Stimulated activated CD4-positive, alpha-beta T cell treated with anti-CD3 and anti-CD28 coated beads, Interleukin-2, amount 100 ng/mL, for 4 hours (primary cell): ENCODE results near the gene KIAA0408.

Source experiments
- DNase-seq: peaks from one replicate; pipeline ENCODE4 v3.0.0-alpha.2; 2020; ENCODE audit warnings: low read depth

Gene KIAA0408

GRCh38 chr6:127459231-127459641 lies at the start of gene KIAA0408:
TSS of gene KIAA0408 (minus strand) at chr6:127459389. CDS start at chr6:127453981, 5,408 bp downstream.
- DNase-seq: no peak

- DNase-seq: no peak
Observed at GRCh38 chr6:127506894-127507293, 47.7 kb upstream of the KIAA0408 start.

DNA sequence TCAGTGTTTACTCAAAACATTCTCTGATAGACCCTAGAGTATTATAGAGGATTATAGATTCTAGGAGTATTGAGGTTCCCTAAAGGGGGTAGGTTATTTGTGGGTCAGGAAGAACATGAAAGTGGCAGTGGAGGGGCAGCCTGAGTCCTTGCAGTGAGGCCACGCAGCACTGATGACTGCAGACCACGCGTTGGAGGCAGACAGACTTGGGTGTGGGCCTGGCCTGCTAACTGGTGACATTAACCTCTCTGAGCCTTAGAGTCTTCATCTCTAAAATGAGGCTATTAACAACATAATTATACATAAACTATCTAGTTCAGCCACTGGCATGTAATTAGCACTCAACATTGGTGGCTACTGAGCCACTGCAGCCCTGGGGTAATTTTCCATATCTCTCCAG lies 43.8 kb upstream of the KIAA0408 start:
- DNase-seq: no peak

- no peak for DNase-seq
Observed at GRCh38 chr6:127497410-127497809, 38.2 kb upstream of the KIAA0408 start.

DNA sequence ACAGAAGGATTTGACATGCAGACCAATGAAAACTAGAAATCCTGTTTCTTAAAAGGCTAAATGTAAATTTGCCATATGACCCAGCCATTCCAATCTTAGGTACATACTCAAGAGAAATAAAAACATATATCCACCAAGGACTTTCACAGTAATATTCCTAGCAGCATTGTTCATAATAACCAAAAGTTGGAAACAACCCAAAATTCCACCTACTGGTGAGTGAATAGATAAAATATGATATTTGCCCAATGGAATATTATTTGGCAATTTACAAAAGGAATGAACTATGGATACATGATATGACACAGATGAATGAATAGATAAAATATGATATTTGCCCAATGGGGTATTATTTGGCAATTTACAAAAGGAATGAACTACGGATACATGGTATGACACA lies 37.3 kb upstream of the KIAA0408 start:
- no peak for DNase-seq

DNA sequence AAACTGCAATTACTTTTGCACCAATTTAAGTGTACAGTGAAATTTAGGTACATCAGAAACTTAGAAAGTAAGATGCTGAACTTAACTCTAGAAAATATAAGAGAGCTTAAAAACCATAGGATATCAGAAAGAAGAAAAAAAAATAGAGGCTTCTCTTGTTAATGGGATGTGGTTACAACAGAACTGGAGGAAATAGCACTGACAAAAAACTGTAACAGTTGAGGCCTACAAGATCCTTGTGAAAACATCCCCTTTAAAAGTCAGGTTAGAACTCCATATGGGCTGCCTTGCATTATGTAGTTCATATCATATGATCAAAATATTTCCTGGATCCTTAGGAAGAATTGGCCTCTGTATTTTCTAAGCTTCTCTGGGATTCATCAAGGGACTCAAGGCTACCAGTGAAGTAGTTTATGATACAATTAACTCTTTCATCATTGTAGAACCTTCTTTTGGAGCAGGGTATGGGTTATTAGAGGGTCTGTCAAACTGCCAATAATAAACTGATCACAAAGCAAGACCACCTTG lies 35.1 kb upstream of the KIAA0408 start:
- DNase-seq: no peak

DNA sequence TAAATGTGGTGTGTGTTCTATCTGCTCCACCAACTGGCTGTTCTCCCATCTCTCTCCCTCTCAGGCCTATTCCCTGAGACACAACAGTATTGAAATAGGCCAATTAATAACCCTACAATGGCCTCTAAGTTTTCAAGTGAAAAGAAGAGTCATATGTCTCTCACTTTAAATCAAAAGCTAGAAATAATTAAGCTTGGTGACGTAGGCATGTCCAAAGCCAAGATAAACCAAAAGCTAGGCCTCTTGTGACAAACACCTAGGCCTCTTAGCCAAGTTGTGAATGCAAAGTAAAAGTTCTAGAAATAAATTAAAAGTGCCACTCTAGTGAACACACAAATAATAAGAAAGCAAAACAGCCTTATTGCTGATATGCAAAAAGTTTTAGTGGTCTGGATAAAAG lies 30.1 kb upstream of the KIAA0408 start:
- no peak for DNase-seq

DNA sequence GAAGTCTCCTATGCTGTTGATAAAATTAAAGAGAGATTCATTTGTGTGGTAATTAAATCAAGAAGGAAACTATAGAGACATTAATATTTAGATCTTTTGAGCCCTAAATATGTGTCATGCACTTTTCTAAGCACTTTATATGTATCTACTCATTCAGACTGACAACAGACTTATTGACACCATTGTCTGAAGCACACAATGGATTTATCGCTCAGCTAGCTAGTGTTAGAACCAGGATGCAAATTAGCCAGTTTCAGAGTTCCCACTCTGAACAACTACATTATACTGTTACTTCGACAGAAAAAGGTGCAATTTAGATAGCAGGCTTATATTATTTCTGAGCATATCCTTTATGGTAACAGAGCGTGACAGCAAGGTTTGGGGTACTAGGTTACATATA lies 27.7 kb upstream of the KIAA0408 start:
- no peak for DNase-seq

DNA sequence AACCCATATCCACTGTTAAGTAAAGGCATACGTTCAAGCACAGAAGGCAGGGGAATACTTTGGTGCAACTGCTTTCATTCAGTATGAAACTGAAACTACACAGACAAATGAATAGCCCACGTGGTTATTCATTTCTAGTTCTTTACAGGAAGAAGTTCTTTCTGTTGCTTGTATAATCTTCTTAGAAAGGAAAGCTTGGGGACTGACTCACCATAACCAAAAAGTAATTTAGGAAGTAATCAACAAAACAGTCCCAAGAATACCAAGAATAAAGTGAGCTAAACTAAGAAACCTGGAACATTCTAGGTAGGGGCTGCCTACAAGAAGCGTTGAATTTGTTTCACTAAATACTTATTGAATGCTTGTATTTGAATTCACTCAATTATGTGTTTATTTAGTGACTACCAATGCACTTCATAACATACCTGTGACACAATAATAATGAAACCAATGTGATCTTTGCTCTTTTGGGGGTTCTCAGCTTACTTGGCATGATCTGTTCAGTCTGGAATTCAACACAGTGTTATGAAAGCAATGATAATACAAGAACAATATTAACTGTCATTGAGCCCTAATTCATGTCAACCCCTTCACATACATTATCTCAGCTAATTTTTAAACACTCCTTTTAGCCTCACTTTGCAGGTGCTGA lies 25.1 kb upstream of the KIAA0408 start:
- peak; percentile 10 for DNase-seq

DNA sequence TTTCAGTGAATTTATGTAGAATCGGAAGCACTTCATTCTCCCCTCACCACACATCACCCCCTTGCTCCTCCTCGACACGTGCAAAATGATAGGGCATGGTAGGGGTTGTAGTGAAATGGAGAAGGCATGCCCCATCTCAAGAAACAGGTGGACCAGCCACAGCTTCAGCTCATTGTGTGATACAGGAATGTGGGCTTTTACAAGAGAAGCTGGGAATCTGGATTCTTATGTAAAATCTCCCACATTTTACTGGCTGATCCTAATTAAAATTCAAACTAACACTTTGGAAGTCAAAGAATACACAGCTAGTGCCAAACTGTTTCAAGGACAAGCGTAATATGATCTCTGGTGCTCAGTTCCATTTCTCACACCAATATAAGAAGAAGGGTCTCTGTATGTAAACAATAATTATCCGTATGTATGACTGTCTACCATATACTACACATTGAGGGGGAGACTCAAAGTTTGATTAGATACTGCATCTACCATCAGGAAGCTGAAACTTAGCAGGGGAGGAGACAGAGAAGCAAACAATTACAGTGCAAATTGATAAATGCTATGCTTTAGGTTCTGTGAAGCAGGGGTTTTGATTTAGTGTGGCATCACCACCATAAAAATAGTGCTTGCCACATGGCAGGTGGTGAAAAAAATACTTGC lies 24.3 kb upstream of the KIAA0408 start:
- DNase-seq: no peak

DNA sequence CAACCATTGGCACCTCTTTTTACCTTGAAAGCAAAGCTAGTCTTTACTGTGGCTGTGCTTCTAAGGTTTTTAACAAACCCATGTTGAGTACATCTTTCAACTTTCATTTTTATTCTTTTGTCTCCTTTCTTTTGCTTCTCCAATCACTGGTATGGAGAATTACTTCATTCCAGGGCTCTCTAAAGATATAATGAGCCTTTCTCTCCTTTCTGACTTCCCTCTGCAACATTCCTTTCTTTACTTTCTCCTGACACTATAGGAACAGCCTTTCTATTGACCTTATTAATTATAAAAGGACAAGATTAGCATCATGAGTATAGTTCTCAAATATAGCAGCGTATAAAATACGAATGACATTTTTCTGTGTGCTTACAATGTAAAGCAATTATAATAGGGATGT lies 23.1 kb upstream of the KIAA0408 start:
- no peak for DNase-seq

DNA sequence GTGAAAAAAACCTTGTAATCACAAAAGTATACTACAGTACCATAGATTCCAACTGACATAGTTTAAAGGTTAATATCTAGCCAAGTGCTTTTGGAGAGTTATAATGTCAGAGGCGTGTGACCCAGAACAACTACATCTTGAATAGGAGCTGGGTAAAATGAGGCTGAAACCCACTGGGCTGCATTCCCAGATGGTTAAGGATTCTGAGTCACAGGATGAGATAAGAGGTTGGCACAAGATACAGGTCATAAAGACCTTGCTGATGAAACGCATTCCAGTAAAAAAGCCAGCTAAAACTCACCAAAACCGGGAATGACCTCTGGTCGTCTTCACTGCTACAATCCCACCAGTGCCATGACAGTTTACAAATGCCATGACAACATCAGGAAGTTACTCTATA lies 22.4 kb upstream of the KIAA0408 start:
- DNase-seq: no peak

GRCh38 chr6:127481111-127481510 lies 21.9 kb upstream of the KIAA0408 start:
- DNase-seq: no peak

- DNase-seq: no peak
Observed at GRCh38 chr6:127477658-127478057, 18.5 kb upstream of the KIAA0408 start.

DNA sequence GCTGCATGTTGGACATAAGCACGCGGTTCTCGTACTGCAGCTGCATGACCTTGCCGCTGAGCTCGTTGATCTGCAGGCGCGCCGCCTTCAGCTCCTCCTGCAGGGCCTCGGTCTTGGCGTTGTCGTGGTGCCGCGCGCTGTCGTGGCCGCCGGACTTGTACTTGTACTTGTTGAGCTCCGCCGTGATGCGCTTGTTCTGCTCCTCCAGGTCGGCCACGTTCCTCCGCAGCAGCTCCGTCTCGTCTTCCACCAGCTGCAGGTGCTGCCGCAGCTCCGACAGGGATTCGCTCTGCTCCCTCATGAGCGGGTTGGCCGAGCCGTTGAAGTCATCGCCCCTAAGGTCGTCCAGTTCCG lies 16.6 kb upstream of the KIAA0408 start:
- no peak for DNase-seq

DNA sequence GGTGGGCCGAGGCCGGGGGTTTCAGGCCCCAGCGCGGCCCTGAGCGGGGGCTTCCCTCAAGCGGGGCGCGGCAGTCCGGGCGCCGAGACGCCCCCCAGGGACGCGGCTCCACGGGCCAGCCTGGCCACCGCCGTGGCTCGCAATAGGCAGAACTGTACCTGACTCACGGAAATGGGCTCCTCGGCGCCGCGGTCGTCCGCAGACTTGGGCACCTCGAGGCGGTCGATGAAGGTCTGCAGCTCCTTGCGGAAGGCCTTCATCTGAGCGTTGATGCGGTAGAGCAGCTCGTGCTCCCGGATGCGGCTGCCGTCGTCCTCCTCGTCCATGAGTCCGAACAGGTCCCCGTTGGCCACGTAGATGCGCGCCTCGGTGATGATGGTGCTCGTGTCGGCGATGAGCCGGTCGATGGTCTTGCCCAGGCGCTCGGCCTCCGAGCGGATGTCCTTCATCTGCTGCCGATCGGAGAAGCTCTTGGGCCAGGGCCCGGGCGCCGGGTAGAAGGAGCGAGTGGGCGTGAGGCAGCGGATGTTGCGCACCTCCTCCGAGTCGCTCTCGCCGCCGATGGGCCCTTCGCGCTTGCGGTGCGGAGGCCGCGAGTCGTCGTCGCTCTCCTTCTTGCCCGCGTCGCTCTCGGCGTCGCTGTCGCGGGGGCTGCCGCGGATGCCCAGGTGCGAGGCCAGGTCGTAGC lies 16.1 kb upstream of the KIAA0408 start:
- DNase-seq: no peak

DNA sequence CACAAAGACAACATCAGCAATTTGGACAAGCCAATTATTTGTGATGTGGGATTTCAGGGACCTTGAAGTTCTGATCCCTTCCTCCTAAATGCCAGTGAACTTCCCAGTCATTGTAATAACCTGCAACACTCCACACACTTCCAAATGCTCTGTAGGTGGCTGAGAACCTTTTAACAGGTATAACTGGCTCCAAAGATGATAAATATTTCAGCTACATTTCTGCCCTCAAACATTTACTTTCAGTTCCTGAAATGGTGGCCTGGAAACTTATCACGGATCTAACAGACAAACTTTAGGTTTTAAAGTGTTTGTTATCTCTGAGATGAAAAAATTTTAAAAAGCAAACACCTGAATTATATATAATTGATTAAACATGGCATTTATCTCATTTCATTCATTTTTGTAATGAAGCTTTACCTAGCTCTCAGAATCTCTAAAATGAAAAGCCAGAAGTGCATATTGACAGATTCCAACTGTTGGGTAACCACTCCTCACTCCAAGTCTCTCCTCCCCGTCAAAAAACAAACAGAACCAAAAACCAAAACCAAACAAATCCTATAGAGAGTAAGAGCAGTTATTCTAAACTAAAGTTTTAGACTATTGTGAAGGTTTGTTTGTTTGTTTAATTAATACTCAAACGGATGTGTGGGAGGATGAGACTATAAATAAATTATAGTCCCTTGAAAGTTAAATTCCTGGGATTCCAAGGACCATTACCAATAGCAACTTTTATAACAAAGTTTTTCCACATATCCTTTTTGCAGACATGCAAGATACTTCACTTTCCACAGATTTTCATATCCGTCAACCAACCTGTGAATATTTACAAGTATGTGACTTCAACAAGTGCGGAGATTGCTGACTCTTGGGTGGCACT lies 12.4 kb upstream of the KIAA0408 start:
- DNase-seq: no peak

GRCh38 chr6:127468936-127469335 lies 9.7 kb upstream of the KIAA0408 start:
- DNase-seq: no peak

DNA sequence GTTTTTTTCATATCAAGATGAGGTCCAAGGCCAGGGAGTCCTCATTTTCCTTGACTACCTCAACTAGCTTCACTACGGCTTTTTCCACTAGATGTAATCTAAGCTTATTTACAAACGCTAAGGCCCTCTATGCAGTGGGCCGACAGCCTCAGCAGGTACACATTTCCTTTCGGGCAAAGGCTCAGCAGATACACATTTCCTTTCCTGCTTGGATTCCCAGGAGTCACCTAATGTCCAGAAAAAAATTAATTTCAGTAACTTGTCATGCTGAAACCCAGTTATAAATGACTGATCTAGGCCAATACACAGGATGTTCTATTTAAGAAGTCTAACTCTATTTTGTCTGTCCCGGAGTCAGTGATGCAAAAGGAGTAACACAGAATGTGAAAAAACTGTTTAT lies 7.2 kb upstream of the KIAA0408 start:
- no peak for DNase-seq

DNA sequence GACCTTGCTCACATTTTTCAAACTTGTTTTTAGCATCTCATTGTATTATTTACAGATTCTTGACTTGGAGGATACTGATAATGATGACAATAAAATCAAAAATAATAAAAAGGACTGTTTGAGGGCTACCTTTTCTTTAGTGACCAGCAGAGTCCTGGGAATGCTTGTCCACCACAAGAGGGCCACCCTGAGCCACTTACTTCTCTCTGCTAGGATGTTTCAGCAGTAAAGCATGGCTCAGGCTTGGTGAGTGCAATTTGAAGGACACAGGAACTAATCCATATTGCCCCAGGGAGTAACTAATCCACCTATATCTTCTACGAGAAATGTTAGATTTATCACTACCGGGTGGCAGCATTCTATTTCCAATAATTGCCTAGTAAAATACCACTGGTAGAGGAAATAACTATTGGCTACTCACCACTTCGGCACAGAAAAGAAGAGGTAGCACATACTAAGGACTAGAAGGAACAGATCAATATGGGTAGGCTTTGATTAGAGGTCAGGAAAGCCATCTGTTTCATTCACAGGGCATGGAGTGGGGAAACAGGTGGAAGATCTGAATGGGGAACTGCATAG lies 5.8 kb upstream of the KIAA0408 start:
- peak; percentile 52 for DNase-seq

GRCh38 chr6:127464161-127464880 lies 5.1 kb upstream of the KIAA0408 start:
- no peak for DNase-seq
